HepG2 (cell line): ENCODE results near the gene SWSAP1. TPM values are rescaled to one million over a fixed set of nuclear protein-coding genes. Genes with fewer than 3 reads are reported as not detected.
A peak's percentile ranks its signal among the peaks of the same experiment; 100 is the strongest.

Experiments
- ATAC-seq: fragments of 200-7000 bp; cut with Tn5 transposase; 3 replicates; pipeline ENCODE4 v1.9.1; 2020; ENCODE audit warnings: mild to moderate bottlenecking, moderate library complexity
- BruUV-seq: library from RNA; stranded (reverse); fragments of 400-500 nt; replicated peaks from 2 replicates; lab custom pipeline; 2021; lab: Mats Ljungman, UMichigan
- CTCF ChIA-PET: fragments of 300-600 bp; formaldehyde crosslinking; extraction: SDS; loops from one replicate; lab custom pipeline; 2021; ENCODE audit warnings: low total read pairs, inconsistent platforms, low intra/inter-chr PET ratio; lab: Yijun Ruan, JAX
- POLR2A ChIA-PET: fragments of 350-600 bp; sonication (Branson Sonifier 250); formaldehyde crosslinking; loops from one replicate; lab custom pipeline; 2020; ENCODE audit warnings: antibody characterized with exemption, inconsistent platforms; lab: Yijun Ruan, JAX
- DNase-seq: peaks from one replicate; pipeline ENCODE4 v3.0.0-alpha.2; 2015; ENCODE audit warnings: low spot score
- FAIRE-seq: peaks from 3 replicates; lab custom pipeline; 2011; peaks lifted over from hg19 to GRCh38; lab: Jason Lieb, UNC
- H2AFZ ChIP-seq: one replicate; pipeline ENCODE4 v1.6.1; 2011; ENCODE audit warnings: low read length, inconsistent platforms
- H3K27ac ChIP-seq: fragments of 300-600 bp; 3 replicates; pipeline ENCODE4 v1.8.0; 2011; ENCODE audit warnings: mixed run types, mild to moderate bottlenecking, mixed read lengths, low read length, inconsistent platforms; ENCODE audit not compliant: insufficient read depth; ENCODE audit errors: extremely low read length
- H3K27me3 ChIP-seq, 2 experiments: fragments of 200-600 bp in 1 of 2; 2 replicates in 1 of 2; 3 replicates in 1 of 2; pipeline versions ENCODE4 v1.6.0 to v1.8.0; 2011; ENCODE audit warnings: low read length in 2 of 2, mild to moderate bottlenecking in 2 of 2, moderate library complexity in 2 of 2, inconsistent platforms in 1 of 2; ENCODE audit not compliant: insufficient read depth in 2 of 2, control insufficient read depth in 1 of 2
- H3K36me3 ChIP-seq, 2 experiments: fragments of 200-600 bp in 1 of 2; replicated peaks in 1 of 2; 2 replicates in 1 of 2; 3 replicates in 1 of 2; pipeline versions ENCODE4 v1.5.1 to v1.8.0; 2011; ENCODE audit warnings: low read length in 2 of 2, inconsistent platforms in 1 of 2; ENCODE audit not compliant: insufficient read depth in 2 of 2, control insufficient read depth in 1 of 2
- H3K4me1 ChIP-seq: 2 replicates; pipeline ENCODE4 v1.5.1; 2012; ENCODE audit warnings: low read length, inconsistent platforms; ENCODE audit not compliant: insufficient read depth
- H3K4me2 ChIP-seq: 2 replicates; pipeline ENCODE4 v1.6.0; 2011; ENCODE audit warnings: low read depth, low read length, inconsistent platforms
- H3K4me3 ChIP-seq, 3 experiments: fragments of 200-600 bp in 1 of 3; sonication (generic), shearing (Covaris generic) in 1 of 3; replicated peaks in 1 of 3; 2 replicates each; pipeline ENCODE4 v1.5.1; 2011 to 2016; ENCODE audit warnings: low read length in 3 of 3, inconsistent platforms in 2 of 3, low read depth in 2 of 3, mild to moderate bottlenecking in 2 of 3, control low read depth in 1 of 3, mixed read lengths in 1 of 3; ENCODE audit not compliant: insufficient read depth in 1 of 3
- H3K79me2 ChIP-seq: one replicate; pipeline ENCODE4 v1.6.1; 2011; ENCODE audit warnings: low read length, inconsistent platforms; ENCODE audit not compliant: insufficient read depth
- H3K9ac ChIP-seq: 2 replicates; pipeline ENCODE4 v1.6.0; 2011; ENCODE audit warnings: mild to moderate bottlenecking, low read depth, low read length, inconsistent platforms; ENCODE audit not compliant: insufficient read depth
- H3K9me3 ChIP-seq: 2 replicates; pipeline ENCODE4 v1.5.1; 2012; ENCODE audit warnings: mild to moderate bottlenecking, low read length
- H4K20me1 ChIP-seq: 2 replicates; pipeline ENCODE4 v1.6.0; 2011; ENCODE audit warnings: inconsistent platforms, mild to moderate bottlenecking, low read length, moderate library complexity; ENCODE audit not compliant: insufficient read depth
- ERF ChIP-seq: IDR thresholded peaks from 2 replicates; pipeline ENCODE4 v1.6.1; 2018; ENCODE audit warnings: missing biosample characterization, missing genetic modification reagents
- JUND ChIP-seq: sonication (generic); formaldehyde crosslinking; IDR thresholded peaks from 2 replicates; pipeline ENCODE4 v1.8.0; 2022; ENCODE audit warnings: mild to moderate bottlenecking, missing genetic modification reagents
- PHB2 ChIP-seq: fragments of 450-650 bp; IDR thresholded peaks from 2 replicates; pipeline ENCODE4 v1.6.1; 2018; ENCODE audit not compliant: partially characterized antibody
- RBFOX2 ChIP-seq: fragments of 200-400 bp; formaldehyde crosslinking; IDR thresholded peaks from 2 replicates; pipeline ENCODE4 v1.6.1; 2017; ENCODE audit warnings: low read depth, mild to moderate bottlenecking, low read length
- SPEN ChIP-seq: sonication (generic); formaldehyde crosslinking; IDR thresholded peaks from 2 replicates; pipeline ENCODE4 v1.5.1; 2020; ENCODE audit warnings: low read depth, mild to moderate bottlenecking, missing genetic modification reagents
- TP53 ChIP-seq: sonication (generic); formaldehyde crosslinking; conservative IDR thresholded peaks from 2 replicates; pipeline ENCODE4 v1.4.0; 2020; ENCODE audit warnings: missing genetic modification reagents
- U2AF2 ChIP-seq: fragments of 200-400 bp; formaldehyde crosslinking; IDR thresholded peaks from 2 replicates; pipeline ENCODE4 v1.6.1; 2017; ENCODE audit warnings: low read depth, mild to moderate bottlenecking, low read length
- ZNF598 ChIP-seq: sonication (generic); formaldehyde crosslinking; IDR thresholded peaks from 2 replicates; pipeline ENCODE4 v1.5.1; 2020; ENCODE audit warnings: mild to moderate bottlenecking, missing genetic modification reagents, borderline replicate concordance
- ZSCAN20 ChIP-seq: sonication (generic); formaldehyde crosslinking; IDR thresholded peaks from 2 replicates; pipeline ENCODE4 v1.4.0; 2020; ENCODE audit warnings: missing genetic modification reagents, mild to moderate bottlenecking, borderline replicate concordance
- WGBS: methylation state at CpG from one replicate; pipeline ENCODE4 v1.1.6; 2017; ENCODE audit warnings: low lambda C conversion rate; 5-methylcytosine and 5-hydroxymethylcytosine counted together
- in situ Hi-C: cut with HindIII; loops from 2 replicates; pipeline ENCODE4 v1.10.0; 2017; ENCODE audit warnings: low pct_unique_long_range_greater_than_20kb; ENCODE audit not compliant: extremely low pct_ligation_motif_present
- intact Hi-C: fragments of 100-400 bp; cut with micrococcal nuclease; formaldehyde crosslinking; loops from one replicate; pipeline ENCODE4 v1.10.0; 2022; ENCODE audit not compliant: unreplicated experiment
- polyA plus RNA-seq, 8 experiments: library from polyadenylated mRNA; depleted of rRNA in 3 of 8; stranded (reverse) in 7 of 8; unstranded in 1 of 8; fragments of >200 nt; fragmentation: Illumina TruSeq in 4 of 8; extraction: Trizol in 4 of 8; gene quantifications; 2 replicates each; pipeline versions ENCODE4 v1.2.1 to v1.2.3, GENCODE V29; 2011 to 2016; ENCODE audit warnings: low read depth in 4 of 8, missing spikeins in 1 of 8, mixed read lengths in 1 of 8; ENCODE audit not compliant: insufficient read depth in 1 of 8
- total RNA-seq, 5 experiments: library from RNA; depleted of rRNA; stranded (reverse); fragments of >200 nt; fragmentation: Illumina TruSeq; extraction: Trizol; gene quantifications; 2 replicates each; pipeline ENCODE4 v1.2.3, GENCODE V29; 2016; ENCODE audit warnings: low read depth in 1 of 5
- TF ChIP-seq, protein P1 (sequence below): sonication (generic); formaldehyde crosslinking; IDR thresholded peaks from one replicate; pipeline ENCODE4 v1.5.1; 2020; ENCODE audit warnings: mild to moderate bottlenecking, missing genetic modification reagents; ENCODE audit errors: not compliant biosample characterization
- TF ChIP-seq, protein P2 (sequence below): sonication (generic); formaldehyde crosslinking; IDR thresholded peaks from 2 replicates; pipeline ENCODE4 v1.4.0; 2020; ENCODE audit warnings: missing genetic modification reagents

SWSAP1 gene
- total and polyA plus RNA-seq, 2 of the 13 experiments (the other 11 are each of a cell fraction or from before 2014, with no cell fraction given): 2.7 to 3.3 TPM

- 100% methylated on average over 1 of the region's 17 CpGs for WGBS
- no peaks in the 10 kb centered on the region for H3K27me3 ChIP-seq
- H3K4me2 ChIP-seq: no peak overlapping the region
- H3K4me1 ChIP-seq: peaks cover 22% of the 10 kb centered on the region
- peaks cover 0 to 2% of the 10 kb centered on the region in 2 experiments; a peak in 1 of 5 replicates for H3K36me3 ChIP-seq
- no peak overlapping the region for H3K4me3 ChIP-seq
- ChIA-PET POLR2A (interaction anchor here (0.6 to 0.9 kb wide), 2 partner anchors 39 to 223 kb away, joined by 3 to 4 read pairs; no protein-coding TSS in a partner anchor), CTCF (no interaction called here)
- no peaks in the 10 kb centered on the region for H3K9me3 ChIP-seq
- intact Hi-C loops (no loop called here), in situ Hi-C loops (no loop called here)
- DNase-seq (no peak), ATAC-seq (no peak), FAIRE-seq (no peak)
- BruUV-seq: no TSS peak
- H3K79me2 ChIP-seq: no peaks in the 10 kb centered on the region
- no peak overlapping the region for H3K9ac ChIP-seq
- H3K27ac ChIP-seq: no peak overlapping the region
- no peak overlapping the region for H2AFZ ChIP-seq
- H4K20me1 ChIP-seq: no peaks in the 10 kb centered on the region
- no peak for TF ChIP-seq ERF (CRISPR knock-in tag)
- no peak for TF ChIP-seq SPEN (CRISPR knock-in tag)
- TF ChIP-seq ZNF598 (CRISPR knock-in tag): no peak
- TF ChIP-seq, protein P1, sequence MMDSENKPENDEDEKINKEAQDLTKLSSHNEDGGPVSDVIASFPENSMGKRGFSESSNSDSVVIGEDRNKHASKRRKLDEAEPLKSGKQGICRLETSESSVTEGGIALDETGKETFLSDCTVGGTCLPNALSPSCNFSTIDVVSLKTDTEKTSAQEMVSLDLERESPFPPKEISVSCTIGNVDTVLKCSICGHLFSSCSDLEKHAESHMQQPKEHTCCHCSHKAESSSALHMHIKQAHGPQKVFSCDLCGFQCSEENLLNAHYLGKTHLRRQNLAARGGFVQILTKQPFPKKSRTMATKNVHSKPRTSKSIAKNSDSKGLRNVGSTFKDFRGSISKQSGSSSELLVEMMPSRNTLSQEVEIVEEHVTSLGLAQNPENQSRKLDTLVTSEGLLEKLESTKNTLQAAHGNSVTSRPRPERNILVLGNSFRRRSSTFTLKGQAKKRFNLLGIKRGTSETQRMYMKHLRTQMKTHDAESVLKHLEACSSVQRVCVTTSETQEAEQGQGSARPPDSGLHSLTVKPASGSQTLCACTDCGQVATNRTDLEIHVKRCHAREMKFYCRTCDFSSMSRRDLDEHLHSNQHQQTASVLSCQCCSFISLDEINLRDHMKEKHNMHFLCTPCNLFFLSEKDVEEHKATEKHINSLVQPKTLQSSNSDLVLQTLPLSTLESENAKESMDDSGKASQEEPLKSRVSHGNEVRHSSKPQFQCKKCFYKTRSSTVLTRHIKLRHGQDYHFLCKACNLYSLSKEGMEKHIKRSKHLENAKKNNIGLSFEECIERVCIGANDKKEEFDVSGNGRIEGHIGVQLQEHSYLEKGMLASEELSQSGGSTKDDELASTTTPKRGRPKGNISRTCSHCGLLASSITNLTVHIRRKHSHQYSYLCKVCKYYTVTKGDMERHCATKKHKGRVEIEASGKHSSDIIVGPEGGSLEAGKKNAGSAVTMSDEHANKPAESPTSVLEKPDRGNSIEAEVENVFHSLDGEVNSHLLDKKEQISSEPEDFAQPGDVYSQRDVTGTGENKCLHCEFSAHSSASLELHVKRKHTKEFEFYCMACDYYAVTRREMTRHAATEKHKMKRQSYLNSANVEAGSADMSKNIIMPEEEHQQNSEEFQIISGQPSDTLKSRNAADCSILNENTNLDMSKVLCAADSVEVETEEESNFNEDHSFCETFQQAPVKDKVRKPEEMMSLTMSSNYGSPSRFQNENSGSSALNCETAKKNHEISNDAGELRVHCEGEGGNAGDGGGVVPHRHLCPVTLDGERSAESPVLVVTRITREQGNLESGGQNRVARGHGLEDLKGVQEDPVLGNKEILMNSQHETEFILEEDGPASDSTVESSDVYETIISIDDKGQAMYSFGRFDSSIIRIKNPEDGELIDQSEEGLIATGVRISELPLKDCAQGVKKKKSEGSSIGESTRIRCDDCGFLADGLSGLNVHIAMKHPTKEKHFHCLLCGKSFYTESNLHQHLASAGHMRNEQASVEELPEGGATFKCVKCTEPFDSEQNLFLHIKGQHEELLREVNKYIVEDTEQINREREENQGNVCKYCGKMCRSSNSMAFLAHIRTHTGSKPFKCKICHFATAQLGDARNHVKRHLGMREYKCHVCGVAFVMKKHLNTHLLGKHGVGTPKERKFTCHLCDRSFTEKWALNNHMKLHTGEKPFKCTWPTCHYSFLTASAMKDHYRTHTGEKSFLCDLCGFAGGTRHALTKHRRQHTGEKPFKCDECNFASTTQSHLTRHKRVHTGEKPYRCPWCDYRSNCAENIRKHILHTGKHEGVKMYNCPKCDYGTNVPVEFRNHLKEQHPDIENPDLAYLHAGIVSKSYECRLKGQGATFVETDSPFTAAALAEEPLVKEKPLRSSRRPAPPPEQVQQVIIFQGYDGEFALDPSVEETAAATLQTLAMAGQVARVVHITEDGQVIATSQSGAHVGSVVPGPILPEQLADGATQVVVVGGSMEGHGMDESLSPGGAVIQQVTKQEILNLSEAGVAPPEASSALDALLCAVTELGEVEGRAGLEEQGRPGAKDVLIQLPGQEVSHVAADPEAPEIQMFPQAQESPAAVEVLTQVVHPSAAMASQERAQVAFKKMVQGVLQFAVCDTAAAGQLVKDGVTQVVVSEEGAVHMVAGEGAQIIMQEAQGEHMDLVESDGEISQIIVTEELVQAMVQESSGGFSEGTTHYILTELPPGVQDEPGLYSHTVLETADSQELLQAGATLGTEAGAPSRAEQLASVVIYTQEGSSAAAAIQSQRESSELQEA (CRISPR knock-in tag): no peak
- TF ChIP-seq JUND: peak; percentile 86
- TF ChIP-seq PHB2: no peak
- no peak for TF ChIP-seq RBFOX2
- no peak for TF ChIP-seq ZSCAN20
- TF ChIP-seq, protein P2, sequence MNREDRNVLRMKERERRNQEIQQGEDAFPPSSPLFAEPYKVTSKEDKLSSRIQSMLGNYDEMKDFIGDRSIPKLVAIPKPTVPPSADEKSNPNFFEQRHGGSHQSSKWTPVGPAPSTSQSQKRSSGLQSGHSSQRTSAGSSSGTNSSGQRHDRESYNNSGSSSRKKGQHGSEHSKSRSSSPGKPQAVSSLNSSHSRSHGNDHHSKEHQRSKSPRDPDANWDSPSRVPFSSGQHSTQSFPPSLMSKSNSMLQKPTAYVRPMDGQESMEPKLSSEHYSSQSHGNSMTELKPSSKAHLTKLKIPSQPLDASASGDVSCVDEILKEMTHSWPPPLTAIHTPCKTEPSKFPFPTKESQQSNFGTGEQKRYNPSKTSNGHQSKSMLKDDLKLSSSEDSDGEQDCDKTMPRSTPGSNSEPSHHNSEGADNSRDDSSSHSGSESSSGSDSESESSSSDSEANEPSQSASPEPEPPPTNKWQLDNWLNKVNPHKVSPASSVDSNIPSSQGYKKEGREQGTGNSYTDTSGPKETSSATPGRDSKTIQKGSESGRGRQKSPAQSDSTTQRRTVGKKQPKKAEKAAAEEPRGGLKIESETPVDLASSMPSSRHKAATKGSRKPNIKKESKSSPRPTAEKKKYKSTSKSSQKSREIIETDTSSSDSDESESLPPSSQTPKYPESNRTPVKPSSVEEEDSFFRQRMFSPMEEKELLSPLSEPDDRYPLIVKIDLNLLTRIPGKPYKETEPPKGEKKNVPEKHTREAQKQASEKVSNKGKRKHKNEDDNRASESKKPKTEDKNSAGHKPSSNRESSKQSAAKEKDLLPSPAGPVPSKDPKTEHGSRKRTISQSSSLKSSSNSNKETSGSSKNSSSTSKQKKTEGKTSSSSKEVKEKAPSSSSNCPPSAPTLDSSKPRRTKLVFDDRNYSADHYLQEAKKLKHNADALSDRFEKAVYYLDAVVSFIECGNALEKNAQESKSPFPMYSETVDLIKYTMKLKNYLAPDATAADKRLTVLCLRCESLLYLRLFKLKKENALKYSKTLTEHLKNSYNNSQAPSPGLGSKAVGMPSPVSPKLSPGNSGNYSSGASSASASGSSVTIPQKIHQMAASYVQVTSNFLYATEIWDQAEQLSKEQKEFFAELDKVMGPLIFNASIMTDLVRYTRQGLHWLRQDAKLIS (CRISPR knock-in tag): no peak
- no peak for TF ChIP-seq U2AF2
- no peak for TF ChIP-seq TP53
Observed at GRCh38 chr19:11335449-11336146, 38.9 kb upstream of the SWSAP1 start.
